Colon (tissue), 2 donors: Measurements from ENCODE around the gene LIPH.
"Not testable (repeated sequence)": the region's sequence is repeated elsewhere in the genome, so short reads cannot be mapped to it uniquely, and the experiment has no call there.

Experiments
- FAIRE-seq: peaks from 2 replicates; lab custom pipeline; 2012; peaks lifted over from hg19 to GRCh38; lab: Jason Lieb, UNC
- donor health status: control.
- donor health status: control.

The LIPH gene

GRCh38 chr3:185486394-185486793 lies 66.0 kb downstream of the LIPH start:
- FAIRE-seq: no peak

- no peak for FAIRE-seq
These were observed 68.1 kb downstream of the LIPH start for GRCh38 chr3:185484296-185484695.

GRCh38 chr3:185479373-185479945 lies 72.9 kb downstream of the LIPH start:
- FAIRE-seq: no peak

GRCh38 chr3:185477316-185477715 lies 75.1 kb downstream of the LIPH start:
- FAIRE-seq: no peak

- FAIRE-seq: not testable (repeated sequence)
These were observed 77.5 kb downstream of the LIPH start for GRCh38 chr3:185474922-185475321.

- FAIRE-seq: no peak
These were observed 79.0 kb downstream of the LIPH start for GRCh38 chr3:185473290-185473815.

- FAIRE-seq: no peak
These were observed 82.1 kb downstream of the LIPH start for GRCh38 chr3:185470323-185470722.

GRCh38 chr3:185469542-185469941 lies 82.8 kb downstream of the LIPH start:
- FAIRE-seq: no peak

GRCh38 chr3:185466123-185466522 lies 86.3 kb downstream of the LIPH start:
- FAIRE-seq: not testable (repeated sequence)

- no peak for FAIRE-seq
These were observed 86.9 kb downstream of the LIPH start for GRCh38 chr3:185465471-185465870.

- no peak for FAIRE-seq
These were observed 91.6 kb downstream of the LIPH start for GRCh38 chr3:185460719-185461350.

- FAIRE-seq: no peak
These were observed 92.1 kb downstream of the LIPH start for GRCh38 chr3:185460309-185460708.

GRCh38 chr3:185457376-185457775 lies 95.0 kb downstream of the LIPH start:
- no peak for FAIRE-seq
